NB4 (cell line): ENCODE results near the gene ANKRD6.

Experiments used
- CTCF ChIP-seq: IDR thresholded peaks from one replicate; pipeline ENCODE4 v1.5.1; 2012; ENCODE audit warnings: low read depth, low read length
- MAX ChIP-seq: IDR thresholded peaks from 2 replicates; pipeline ENCODE4 v1.6.1; 2011; ENCODE audit warnings: low read depth, low read length
- MYC ChIP-seq: IDR thresholded peaks from 2 replicates; pipeline ENCODE4 v1.6.1; 2011; ENCODE audit warnings: low read depth, low read length
- POLR2A ChIP-seq: IDR thresholded peaks from 2 replicates; pipeline ENCODE4 v1.6.1; 2011; ENCODE audit warnings: mild to moderate bottlenecking; ENCODE audit not compliant: insufficient read length; ENCODE audit errors: extremely low read depth

GRCh38 chr6:89462503-89462902 lies 29.6 kb downstream of the ANKRD6 start:
- TF ChIP-seq CTCF (no peak), POLR2A (no peak), MAX (no peak), MYC (no peak)
